IPS DF 4.7 (cell line): ENCODE results near the gene OR5M10.
"Not testable (repeated sequence)": the region's sequence is repeated elsewhere in the genome, so short reads cannot be mapped to it uniquely, and the experiment has no call there.

Source experiments
- DNase-seq: peaks from one replicate; pipeline ENCODE4 v3.0.0-alpha.2; 2013; ENCODE audit warnings: low spot score; ENCODE audit errors: extremely low read depth

The OR5M10 gene

DNA sequence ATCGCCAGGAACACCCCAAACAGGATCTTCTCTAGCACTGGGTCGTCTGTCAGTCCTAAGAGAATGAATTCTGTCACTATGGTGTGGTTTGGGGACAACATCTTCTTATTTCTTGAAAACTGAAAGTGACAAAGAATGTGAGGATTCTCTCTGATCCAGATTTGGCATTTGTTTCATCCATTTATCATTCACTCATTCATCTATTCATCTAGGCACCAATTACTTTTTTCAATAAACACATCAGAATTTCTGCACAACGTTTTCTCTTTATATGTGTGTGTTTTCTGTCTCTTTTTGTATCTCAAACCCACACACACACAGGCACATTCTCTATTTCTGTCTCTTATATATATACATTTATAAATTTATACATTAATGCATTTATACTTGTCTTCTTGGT lies at the start of gene OR5M10:
Gene OR5M10, minus strand, starts transcription at position 101 of the 400 bp plus-strand sequence. Its CDS starts 0 bp downstream, at position 101.
- no peak for DNase-seq

DNA sequence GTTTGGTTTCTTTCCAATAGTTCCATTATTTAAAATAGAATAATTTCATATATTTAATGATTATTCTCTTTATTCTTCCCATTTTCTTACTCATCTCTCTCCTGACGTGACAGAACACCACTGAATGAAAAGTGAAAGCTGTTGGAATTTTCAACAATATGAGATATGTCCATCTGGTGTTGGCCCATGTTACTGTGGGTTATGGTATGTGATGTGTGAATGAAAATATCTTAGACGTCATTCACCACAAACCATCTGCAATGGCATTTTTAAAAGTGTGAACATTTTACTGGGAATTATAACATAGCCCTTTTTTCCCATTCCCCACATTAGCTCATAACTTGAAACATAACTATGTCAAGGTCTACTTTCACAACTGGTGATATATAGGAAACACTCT lies 48.4 kb upstream of the OR5M10 start:
- DNase-seq = no peak

DNA sequence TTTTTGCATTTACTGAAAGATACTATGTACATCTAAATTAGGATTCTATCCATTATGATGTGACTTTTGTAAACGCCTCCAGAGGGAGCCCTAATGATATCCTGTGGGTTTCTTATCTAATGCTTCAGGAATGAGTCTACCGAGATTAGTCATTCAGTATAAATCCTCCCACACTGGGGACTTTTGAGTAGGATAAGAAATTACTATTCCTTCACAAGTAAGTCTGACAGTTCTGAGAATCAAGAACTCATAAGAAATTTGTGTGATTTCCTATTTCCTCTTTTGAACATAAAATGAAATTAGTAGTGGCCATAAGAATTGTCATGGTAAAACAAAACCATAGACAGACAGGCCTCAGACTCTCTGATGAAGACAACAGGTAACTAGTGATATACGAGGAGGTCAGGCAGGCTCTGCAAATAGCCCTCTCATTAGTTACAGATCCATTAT lies 47.2 kb upstream of the OR5M10 start:
- peak; percentile 22 for DNase-seq

DNA sequence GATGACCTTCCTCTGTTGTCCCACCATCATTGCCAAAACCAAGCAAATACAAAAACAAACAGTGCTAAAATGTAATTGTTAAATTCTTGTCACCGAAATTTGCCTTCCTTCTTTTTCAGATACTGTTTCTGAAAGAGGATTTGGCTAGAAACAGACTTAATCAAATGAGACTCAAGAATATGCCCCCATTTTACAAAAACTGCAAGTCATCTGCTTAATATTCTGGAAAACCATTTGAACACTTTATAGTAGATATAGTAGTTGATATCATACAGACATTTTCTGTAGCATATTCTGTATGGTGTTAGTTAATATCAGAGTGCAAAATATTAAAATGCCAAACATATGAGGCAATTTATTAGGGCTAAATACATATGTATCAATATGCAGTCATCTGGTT lies 33.7 kb upstream of the OR5M10 start:
- DNase-seq = no peak

DNA sequence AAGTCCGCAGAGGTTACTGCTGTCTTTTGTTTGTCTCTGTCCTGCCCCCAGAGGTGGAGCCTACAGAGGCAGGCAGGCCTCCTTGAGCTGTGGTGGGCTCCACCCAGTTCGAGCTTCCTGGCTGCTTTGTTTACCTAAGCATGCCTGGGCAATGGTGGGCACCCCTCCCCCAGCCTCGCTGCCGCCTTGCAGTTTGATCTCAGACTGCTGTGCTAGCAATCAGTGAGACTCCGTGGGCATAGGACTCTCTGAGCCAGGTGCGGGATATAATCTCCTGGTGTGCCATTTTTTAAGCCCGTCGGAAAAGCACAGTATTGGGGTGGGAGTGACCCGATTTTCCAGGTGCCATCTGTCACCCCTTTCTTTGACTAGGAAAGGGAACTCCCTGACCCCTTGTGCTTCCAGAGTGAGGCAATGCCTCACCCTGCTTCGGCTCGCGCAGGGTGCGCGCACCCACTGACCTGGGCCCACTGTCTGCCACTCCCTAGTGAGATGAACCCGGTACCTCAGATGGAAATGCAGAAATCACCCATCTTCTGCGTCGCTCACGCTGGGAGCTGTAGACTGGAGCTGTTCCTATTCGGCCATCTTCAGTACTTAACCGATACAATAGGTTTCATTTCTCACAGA lies 14.7 kb upstream of the OR5M10 start:
- DNase-seq = not testable (repeated sequence)

DNA sequence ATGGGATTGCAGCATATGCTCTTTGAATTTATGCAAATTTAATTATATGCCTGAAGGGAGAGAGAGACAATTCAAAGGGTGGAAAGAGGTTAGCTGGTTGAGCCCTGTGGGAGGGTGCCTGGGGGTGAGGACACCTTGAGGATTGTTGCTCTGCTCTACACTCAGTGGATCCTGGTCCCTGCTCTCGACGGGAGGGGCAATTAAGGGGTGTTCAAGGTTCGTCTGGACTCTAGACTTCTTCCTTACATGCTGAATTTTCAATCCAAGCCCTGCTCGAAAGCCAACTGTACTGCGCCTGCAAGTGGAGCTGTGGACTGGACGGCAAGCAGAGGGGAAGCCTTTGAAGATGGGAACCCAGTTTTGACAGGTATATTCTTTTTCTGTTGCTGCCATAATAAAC lies 18.9 kb downstream of the OR5M10 start:
- DNase-seq = no peak

DNA sequence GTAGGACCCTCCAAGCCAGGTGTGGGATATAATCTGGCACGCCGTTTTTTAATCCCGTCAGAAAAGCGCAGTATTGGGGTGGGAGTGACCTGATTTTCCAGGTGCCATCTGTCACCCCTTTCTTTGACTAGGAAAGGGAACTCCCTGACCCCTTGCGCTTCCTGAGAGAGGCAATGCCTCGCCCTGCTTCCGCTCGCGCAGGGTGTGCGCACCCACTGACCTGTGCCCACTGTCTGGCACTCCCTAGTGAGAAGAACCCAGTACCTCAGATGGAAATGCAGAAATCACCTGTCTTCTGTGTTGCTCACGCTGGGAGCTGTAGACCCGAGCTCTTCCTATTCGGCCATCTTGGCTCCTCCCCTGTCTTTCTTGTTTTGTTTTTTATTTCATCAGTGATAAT lies 22.8 kb downstream of the OR5M10 start:
- not testable (repeated sequence) for DNase-seq

DNA sequence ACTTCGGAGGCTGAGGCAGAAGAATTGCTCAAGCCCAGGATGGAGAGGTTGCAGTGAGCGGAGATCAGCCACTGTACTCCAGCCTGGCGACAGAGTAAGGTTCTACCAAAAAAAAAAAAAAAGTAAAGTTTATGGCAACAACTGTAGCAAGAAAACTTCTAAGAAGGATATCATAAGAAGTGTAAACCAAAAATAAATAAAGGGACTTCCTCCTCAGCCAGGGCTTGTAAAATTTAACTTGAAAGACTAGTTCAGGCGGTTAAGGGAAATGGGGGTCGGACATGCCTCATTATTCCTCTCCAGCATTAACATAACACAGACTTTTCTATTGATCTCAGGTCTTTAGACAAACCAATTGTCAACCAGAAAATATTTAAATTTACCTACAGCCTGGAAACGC lies 32.0 kb downstream of the OR5M10 start:
- DNase-seq = no peak

DNA sequence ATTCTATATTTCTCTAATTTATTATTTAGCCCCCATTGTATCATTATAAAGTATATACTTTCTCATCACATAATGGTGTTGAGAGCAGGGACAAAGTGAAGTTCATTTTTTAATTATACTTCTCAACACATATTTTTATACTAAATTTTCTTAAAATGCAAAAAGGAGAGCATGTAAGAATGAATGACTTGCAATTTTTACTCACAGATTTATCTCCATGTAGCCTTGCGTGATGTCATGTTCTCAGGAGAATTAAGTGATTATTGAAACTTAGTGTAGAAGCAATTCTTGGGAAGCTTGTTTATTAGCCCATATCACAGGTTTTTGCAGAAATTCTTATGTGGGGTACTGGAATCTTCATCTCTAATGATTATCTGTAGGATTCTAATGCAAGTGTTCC lies 33.8 kb downstream of the OR5M10 start:
- DNase-seq = no peak

DNA sequence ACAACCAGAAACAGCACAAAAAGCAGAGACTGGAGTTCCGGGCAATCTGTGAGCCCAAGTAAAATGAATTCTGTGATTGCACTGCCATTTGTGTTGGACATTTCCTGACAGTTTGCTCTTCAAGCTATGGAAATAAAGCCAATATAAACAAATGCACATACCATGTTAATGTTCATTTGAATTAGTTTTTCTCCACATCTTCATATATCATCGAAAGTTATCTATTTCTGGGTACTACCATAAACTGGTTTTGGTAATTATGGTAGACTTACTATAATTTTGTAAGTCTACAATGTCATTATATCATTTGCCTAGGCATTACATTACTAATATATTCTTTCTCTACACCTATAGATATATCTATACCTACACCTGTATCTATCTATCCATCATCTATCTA lies 34.4 kb downstream of the OR5M10 start, which contains the start of gene OR5M11:
Gene OR5M11, minus strand, starts transcription at position 101 of the 400 bp plus-strand sequence. Its CDS starts 0 bp downstream, at position 101.
- DNase-seq = no peak

DNA sequence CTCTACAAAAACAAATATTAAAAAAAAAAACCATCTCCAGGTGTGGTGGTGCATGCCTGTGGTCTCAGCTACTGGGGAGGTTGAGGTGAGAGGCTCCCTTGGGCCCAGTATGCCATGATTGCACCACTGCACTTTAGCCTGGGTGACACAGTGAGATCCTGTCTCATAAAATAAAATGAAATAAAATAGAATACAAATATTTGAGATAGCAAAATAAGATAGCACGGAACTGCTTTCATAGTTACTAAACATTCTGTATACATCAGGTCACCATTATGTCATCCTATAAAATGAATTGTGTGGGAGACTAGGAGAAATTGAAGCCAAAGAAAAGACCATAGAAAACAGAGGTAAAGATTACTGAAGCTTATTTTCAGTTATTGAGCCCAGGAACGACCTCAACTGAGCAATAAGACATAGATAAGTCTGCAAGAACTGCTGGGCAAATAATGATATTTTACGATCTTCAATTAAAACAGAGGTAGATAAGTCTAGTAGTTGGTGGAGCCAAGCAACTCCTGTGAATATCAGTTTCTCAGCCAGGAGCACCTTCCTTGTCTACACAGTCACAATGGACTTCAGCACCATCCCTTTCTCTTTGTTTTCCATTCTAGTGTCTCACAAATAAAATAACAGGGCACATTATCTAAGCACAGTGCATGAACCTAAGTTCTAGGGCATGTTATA lies 44.3 kb downstream of the OR5M10 start:
- no peak for DNase-seq

DNA sequence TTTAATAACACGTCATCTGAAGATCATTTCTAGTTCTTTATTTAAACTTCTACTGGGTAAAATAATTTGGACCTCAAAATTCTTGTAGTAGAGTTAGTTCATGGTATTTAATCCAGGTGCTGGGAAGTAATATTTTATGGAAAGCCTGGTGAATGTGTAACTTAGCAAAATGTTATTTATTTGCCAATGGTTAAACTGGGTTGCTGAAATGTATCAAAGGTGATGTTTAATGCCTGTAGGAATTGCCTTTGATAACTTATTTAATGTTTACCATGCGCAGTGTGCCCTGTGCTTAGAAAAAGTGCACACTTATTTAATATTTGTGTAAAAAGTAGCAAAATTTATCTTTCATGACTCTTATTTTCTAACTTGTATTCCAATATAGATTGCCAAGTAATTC lies 45.7 kb downstream of the OR5M10 start:
- no peak for DNase-seq
